Measurements from ENCODE around the gene TMEM255A.

The TMEM255A gene

GRCh38 chrX:120274145-120274544 lies 37.1 kb downstream of the TMEM255A start:
- DNase-seq (ENCODE audit: extremely low spot score) = no peak
- CTCF ChIA-PET = no interaction called here
- no peak for TF ChIP-seq SUZ12 (IDR thresholded peaks at IDR 0.05)
- no peak for TF ChIP-seq FOXM1 (IDR thresholded peaks at IDR 0.05; ENCODE audit: borderline replicate concordance)
- no peak for TF ChIP-seq CTBP1 (IDR thresholded peaks at IDR 0.05; ENCODE audit: borderline replicate concordance)
- TF ChIP-seq ZNF384 (IDR thresholded peaks at IDR 0.05) = no peak
- no peak for TF ChIP-seq SP1 (IDR thresholded peaks at IDR 0.05)
- no peak for TF ChIP-seq LEF1 (IDR thresholded peaks at IDR 0.05; ENCODE audit: borderline replicate concordance)
- no peak for TF ChIP-seq PKNOX1 (IDR thresholded peaks at IDR 0.05)
- TF ChIP-seq TARDBP (IDR thresholded peaks at IDR 0.05) = no peak
- POLR2A ChIA-PET = no interaction called here

- ChIA-PET POLR2A (no interaction called here), CTCF (no interaction called here)
- TF ChIP-seq ZNF384 (IDR thresholded peaks at IDR 0.05) (no peak), SUZ12 (IDR thresholded peaks at IDR 0.05) (no peak), ELF4 (IDR thresholded peaks at IDR 0.05) (no peak), FOXM1 (IDR thresholded peaks at IDR 0.05; ENCODE audit: borderline replicate concordance) (no peak), HDGF (IDR thresholded peaks at IDR 0.05; ENCODE audit: borderline replicate concordance) (no peak), NFRKB (IDR thresholded peaks at IDR 0.05) (no peak), FOXK2 (IDR thresholded peaks at IDR 0.05) (no peak), PKNOX1 (IDR thresholded peaks at IDR 0.05) (no peak), L3MBTL2 (conservative IDR thresholded peaks at IDR 0.05) (no peak), ARNT (IDR thresholded peaks at IDR 0.05) (no peak), BHLHE40 (IDR thresholded peaks at IDR 0.05; ENCODE audit: borderline replicate concordance) (no peak), TARDBP (IDR thresholded peaks at IDR 0.05) (no peak), CTBP1 (IDR thresholded peaks at IDR 0.05; ENCODE audit: borderline replicate concordance) (no peak), LEF1 (IDR thresholded peaks at IDR 0.05; ENCODE audit: borderline replicate concordance) (no peak)
- no peak for DNase-seq (ENCODE audit: extremely low spot score)
These were observed 40.0 kb downstream of the TMEM255A start for GRCh38 chrX:120271218-120271617.

- ChIA-PET POLR2A (no interaction called here), CTCF (no interaction called here)
- no peak for TF ChIP-seq L3MBTL2 (conservative IDR thresholded peaks at IDR 0.05)
- TF ChIP-seq SUZ12 (IDR thresholded peaks at IDR 0.05) = no peak
- DNase-seq (ENCODE audit: extremely low spot score) = no peak
These were observed 40.7 kb downstream of the TMEM255A start for GRCh38 chrX:120270567-120270966.

- ChIA-PET CTCF (interaction anchor here (0.6 to 1.2 kb wide), 2 partner anchors 19 to 40 kb away, joined by 3 to 4 read pairs; partner anchors contain the start of gene ZBTB33), POLR2A (interaction anchor here (0.8 kb wide), 1 partner anchor 19 kb away, joined by 3 read pairs; the partner anchor contains the start of gene ZBTB33)
- no peak for DNase-seq (ENCODE audit: extremely low spot score)
- TF ChIP-seq HDGF (IDR thresholded peaks at IDR 0.05; ENCODE audit: borderline replicate concordance) = no peak
- TF ChIP-seq ZNF384 (IDR thresholded peaks at IDR 0.05) = no peak
- TF ChIP-seq CTBP1 (IDR thresholded peaks at IDR 0.05; ENCODE audit: borderline replicate concordance) = no peak
- TF ChIP-seq ARNT (IDR thresholded peaks at IDR 0.05) = no peak
- TF ChIP-seq L3MBTL2 (conservative IDR thresholded peaks at IDR 0.05) = no peak
- no peak for TF ChIP-seq BHLHE40 (IDR thresholded peaks at IDR 0.05; ENCODE audit: borderline replicate concordance)
- TF ChIP-seq LEF1 (IDR thresholded peaks at IDR 0.05; ENCODE audit: borderline replicate concordance) = no peak
- TF ChIP-seq FOXM1 (IDR thresholded peaks at IDR 0.05; ENCODE audit: borderline replicate concordance) = no peak
- TF ChIP-seq FOXA1 (IDR thresholded peaks at IDR 0.05) = no peak
- no peak for TF ChIP-seq TARDBP (IDR thresholded peaks at IDR 0.05)
- no peak for TF ChIP-seq FOXK2 (IDR thresholded peaks at IDR 0.05)
- TF ChIP-seq PKNOX1 (IDR thresholded peaks at IDR 0.05) = no peak
These were observed 41.8 kb downstream of the TMEM255A start for GRCh38 chrX:120269373-120270035.

- POLR2A ChIA-PET = interaction anchor here (2.0 kb wide), 1 partner anchor 13 kb away, joined by 7 read pairs; the partner anchor contains the start of gene ZBTB33
These were observed 46.9 kb downstream of the TMEM255A start for GRCh38 chrX:120264341-120264740.

More at GRCh38 chrX:120264341-120264740, 46.9 kb downstream of the TMEM255A start:
- CTCF ChIA-PET = no interaction called here
- no peak for TF ChIP-seq FOXA1 (IDR thresholded peaks at IDR 0.05)
- TF ChIP-seq FOXK2 (IDR thresholded peaks at IDR 0.05) = no peak
- no peak for TF ChIP-seq HDGF (IDR thresholded peaks at IDR 0.05; ENCODE audit: borderline replicate concordance)
- TF ChIP-seq ELF4 (IDR thresholded peaks at IDR 0.05) = no peak
- TF ChIP-seq SUZ12 (IDR thresholded peaks at IDR 0.05) = no peak
- no peak for TF ChIP-seq ZNF384 (IDR thresholded peaks at IDR 0.05)
- no peak for TF ChIP-seq ARNT (IDR thresholded peaks at IDR 0.05)
- no peak for TF ChIP-seq BHLHE40 (IDR thresholded peaks at IDR 0.05; ENCODE audit: borderline replicate concordance)
- TF ChIP-seq LEF1 (IDR thresholded peaks at IDR 0.05; ENCODE audit: borderline replicate concordance) = no peak
- no peak for TF ChIP-seq PKNOX1 (IDR thresholded peaks at IDR 0.05)
- no peak for TF ChIP-seq L3MBTL2 (conservative IDR thresholded peaks at IDR 0.05)
- no peak for TF ChIP-seq SP1 (IDR thresholded peaks at IDR 0.05)
- no peak for TF ChIP-seq TARDBP (IDR thresholded peaks at IDR 0.05)
- DNase-seq (ENCODE audit: extremely low spot score) = no peak

Measured in HEK293T (cell line).